H9 (cell line): ENCODE results near the gene GPR180. TPM values are rescaled to one million over a fixed set of nuclear protein-coding genes. Genes with fewer than 3 reads are reported as not detected.

Experiments
- DNase-seq: peaks from one replicate; pipeline ENCODE4 v3.0.0-alpha.2; 2017
- H2AFZ ChIP-seq: one replicate; pipeline ENCODE4 v1.6.1; 2013; ENCODE audit warnings: mild to moderate bottlenecking, low read length, control low read depth, moderate library complexity
- H2AK5ac ChIP-seq: 2 replicates; pipeline ENCODE4 v1.6.1; 2013; ENCODE audit warnings: low read length, control low read depth, mixed read lengths; ENCODE audit not compliant: insufficient read length
- H2BK120ac ChIP-seq: one replicate; pipeline ENCODE4 v1.6.1; 2013; ENCODE audit warnings: low read depth, mild to moderate bottlenecking, low read length, control low read depth, inconsistent platforms; ENCODE audit not compliant: poor library complexity, severe bottlenecking
- H2BK12ac ChIP-seq: 2 replicates; pipeline ENCODE4 v1.6.1; 2013; ENCODE audit warnings: low read length, control low read depth, mixed read lengths, low read depth; ENCODE audit not compliant: insufficient read length
- H2BK15ac ChIP-seq: 2 replicates; pipeline ENCODE4 v1.6.1; 2013; ENCODE audit warnings: low read depth, low read length, control low read depth
- H2BK20ac ChIP-seq: one replicate; pipeline ENCODE4 v1.6.1; 2013; ENCODE audit warnings: low read depth, mild to moderate bottlenecking, low read length, control low read depth, inconsistent platforms; ENCODE audit not compliant: poor library complexity, severe bottlenecking
- H2BK5ac ChIP-seq: 2 replicates; pipeline ENCODE4 v1.6.1; 2013; ENCODE audit warnings: low read length, control low read depth, mixed read lengths; ENCODE audit not compliant: insufficient read length
- H3K14ac ChIP-seq: 2 replicates; pipeline ENCODE4 v1.6.1; 2013; ENCODE audit warnings: low read length, control low read depth; ENCODE audit not compliant: insufficient read depth
- H3K18ac ChIP-seq: 2 replicates; pipeline ENCODE4 v1.6.1; 2013; ENCODE audit warnings: low read depth, mild to moderate bottlenecking, mixed read lengths, low read length, control low read depth; ENCODE audit not compliant: insufficient read length
- H3K23ac ChIP-seq: 2 replicates; pipeline ENCODE4 v1.6.1; 2013; ENCODE audit warnings: low read length, control low read depth, mixed read lengths, low read depth; ENCODE audit not compliant: insufficient read length
- H3K23me2 ChIP-seq: 2 replicates; pipeline ENCODE4 v1.6.1; 2013; ENCODE audit warnings: low read depth, mild to moderate bottlenecking, mixed read lengths, low read length, control low read depth; ENCODE audit not compliant: insufficient read length, poor library complexity, severe bottlenecking
- H3K27ac ChIP-seq: 2 replicates; pipeline ENCODE4 v1.5.1; 2013; ENCODE audit warnings: low read length, control low read depth, mixed read lengths, low read depth; ENCODE audit not compliant: insufficient read length
- H3K27me3 ChIP-seq: 2 replicates; pipeline ENCODE4 v1.6.1; 2013; ENCODE audit warnings: low read length, control low read depth, inconsistent platforms; ENCODE audit not compliant: insufficient read depth
- H3K4ac ChIP-seq: 2 replicates; pipeline ENCODE4 v1.6.1; 2013; ENCODE audit warnings: low read depth, mild to moderate bottlenecking, control low read depth, inconsistent platforms, low read length, moderate library complexity
- H3K4me1 ChIP-seq: 2 replicates; pipeline ENCODE4 v1.6.1; 2013; ENCODE audit warnings: low read length, control low read depth, inconsistent platforms; ENCODE audit not compliant: insufficient read depth
- H3K4me2 ChIP-seq: 2 replicates; pipeline ENCODE4 v1.6.1; 2013; ENCODE audit warnings: low read length, control low read depth, mixed read lengths; ENCODE audit not compliant: insufficient read length, insufficient read depth
- H3K56ac ChIP-seq: 2 replicates; pipeline ENCODE4 v1.6.1; 2013; ENCODE audit warnings: low read depth, mild to moderate bottlenecking, mixed read lengths, low read length, control low read depth; ENCODE audit not compliant: insufficient read length
- H3K79me1 ChIP-seq: 2 replicates; pipeline ENCODE4 v1.6.1; 2013; ENCODE audit warnings: low read depth, mild to moderate bottlenecking, moderate library complexity, low read length, control low read depth, inconsistent platforms; ENCODE audit not compliant: insufficient read depth, poor library complexity, severe bottlenecking
- H3K79me2 ChIP-seq: 2 replicates; pipeline ENCODE4 v1.6.1; 2013; ENCODE audit warnings: low read length, control low read depth, inconsistent platforms; ENCODE audit not compliant: insufficient read depth
- H3K9ac ChIP-seq: 2 replicates; pipeline ENCODE4 v1.6.1; 2013; ENCODE audit warnings: low read length, control low read depth, mixed read lengths; ENCODE audit not compliant: insufficient read length; ENCODE audit errors: extremely low read depth
- H3K9me3 ChIP-seq: one replicate; pipeline ENCODE4 v1.6.1; 2013; ENCODE audit warnings: low read depth, low read length, inconsistent platforms; ENCODE audit not compliant: control insufficient read depth
- H3T11ph ChIP-seq: one replicate; pipeline ENCODE4 v1.6.1; 2013; ENCODE audit warnings: mild to moderate bottlenecking, low read length, control low read depth, inconsistent platforms
- H4K20me1 ChIP-seq: one replicate; pipeline ENCODE4 v1.6.1; 2013; ENCODE audit not compliant: control insufficient read depth, insufficient read length, insufficient read depth
- H4K5ac ChIP-seq: 2 replicates; pipeline ENCODE4 v1.6.1; 2013; ENCODE audit warnings: low read depth, mild to moderate bottlenecking, mixed read lengths, low read length, control low read depth; ENCODE audit not compliant: insufficient read length
- H4K8ac ChIP-seq: replicated peaks from 2 replicates; pipeline ENCODE4 v1.6.1; 2013; ENCODE audit warnings: low read length, control low read depth, mixed read lengths, low read depth; ENCODE audit not compliant: insufficient read length
- H4K91ac ChIP-seq: 2 replicates; pipeline ENCODE4 v1.6.1; 2013; ENCODE audit warnings: low read depth, mild to moderate bottlenecking, moderate library complexity, mixed read lengths, low read length, control low read depth; ENCODE audit not compliant: insufficient read length
- H3K27ac Mint-ChIP-seq, 3 experiments: 2 replicates in 2 of 3; 3 replicates in 1 of 3; pipeline ENCODE4 v1.8.0; 2020 to 2021; ENCODE audit warnings: mixed read lengths in 3 of 3, mild to moderate bottlenecking in 1 of 3, moderate library complexity in 1 of 3
- H3K27me3 Mint-ChIP-seq: 2 replicates; pipeline ENCODE4 v1.8.0; 2021; ENCODE audit warnings: low read depth, mild to moderate bottlenecking, moderate library complexity, mixed read lengths
- H3K36me3 Mint-ChIP-seq, 3 experiments: 2 replicates in 2 of 3; 3 replicates in 1 of 3; pipeline ENCODE4 v1.8.0; 2020 to 2021; ENCODE audit warnings: low read depth in 3 of 3, mixed read lengths in 3 of 3; ENCODE audit not compliant: insufficient read depth in 1 of 3
- H3K4me1 Mint-ChIP-seq, 2 experiments: 2 replicates each; pipeline ENCODE4 v1.8.0; 2020; ENCODE audit warnings: mixed read lengths in 2 of 2
- H3K4me3 Mint-ChIP-seq, 2 experiments: 2 replicates in 1 of 2; 3 replicates in 1 of 2; pipeline ENCODE4 v1.8.0; 2020 to 2021; ENCODE audit warnings: mild to moderate bottlenecking in 2 of 2, mixed read lengths in 2 of 2, moderate library complexity in 1 of 2
- H3K9me3 Mint-ChIP-seq, 2 experiments: 2 replicates in 1 of 2; 3 replicates in 1 of 2; pipeline ENCODE4 v1.8.0; 2020; ENCODE audit warnings: mild to moderate bottlenecking in 2 of 2, mixed read lengths in 2 of 2, moderate library complexity in 1 of 2
- CTCF ChIP-seq: fragments of 200-600 bp; sonication (generic); conservative IDR thresholded peaks from 3 replicates; pipeline ENCODE4 v1.8.0; 2021; ENCODE audit warnings: antibody characterized with exemption, mild to moderate bottlenecking
- WGBS: extraction: QIAGEN DNeasy Blood & Tissue Kit; methylation state at CpG from one replicate; pipeline ENCODE4 v1.1.7; 2013; ENCODE audit warnings: missing lambda C conversion rate, low lambda C conversion rate, mixed read lengths; ENCODE audit not compliant: insufficient read length; ENCODE audit errors: extremely low coverage; 5-methylcytosine and 5-hydroxymethylcytosine counted together
- total RNA-seq: library from RNA; stranded (reverse); gene quantifications from 2 replicates; pipeline ENCODE4 v1.2.1, GENCODE V29; 2021

GPR180 gene
- total RNA-seq, 1 experiment from 2014 or later = 5.1 TPM

DNA sequence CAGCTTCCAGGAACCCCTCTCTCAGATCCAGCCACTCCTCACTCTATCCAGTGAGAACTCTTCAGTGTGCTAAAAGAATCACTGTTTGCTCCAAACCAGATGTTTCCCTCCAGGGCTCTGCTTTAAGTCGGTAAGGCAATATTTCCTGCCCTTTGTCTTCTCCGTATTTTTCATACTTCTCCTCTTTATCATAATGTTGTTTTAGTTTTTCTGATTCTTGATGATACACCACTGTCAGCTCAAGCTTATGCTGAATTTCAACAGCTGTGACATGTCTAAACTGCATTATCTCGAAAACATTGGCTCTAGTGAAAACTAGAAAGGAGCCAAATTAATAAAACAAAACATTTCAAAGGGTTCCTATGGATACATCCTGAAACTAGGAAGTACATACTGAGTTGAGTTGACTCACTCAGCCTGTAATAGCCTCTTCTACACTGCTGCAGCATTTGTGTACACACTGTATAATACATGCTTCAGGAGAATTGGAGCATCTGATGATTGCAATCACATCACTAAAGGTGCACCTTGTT is 39.8 kb downstream of the GPR180 start:
- Mint-ChIP-seq H3K9me3 (peaks cover 8 to 11% of the 10 kb centered on the region in 2 experiments), H3K4me1 (no peaks in the 10 kb centered on the region), H3K27ac (no peak overlapping the region), H3K4me3 (no peak overlapping the region), H3K36me3 (peaks cover 0 to 8% (median 3%) of the 10 kb centered on the region in 3 experiments; a peak in 5 of 7 replicates), H3K27me3 (no peaks in the 10 kb centered on the region)
- Histone ChIP-seq H4K91ac (no peak overlapping the region), H2BK20ac (no peak overlapping the region), H3K79me1 (no peaks in the 10 kb centered on the region), H3K4me2 (no peak overlapping the region), H3K27ac (no peak overlapping the region), H2AFZ (no peak overlapping the region), H3K9me3 (no peaks in the 10 kb centered on the region), H4K5ac (no peak overlapping the region), H3K18ac (no peak overlapping the region), H3K23ac (no peak overlapping the region), H3K14ac (no peak overlapping the region), H3K56ac (no peak overlapping the region), H3T11ph (no peak overlapping the region), H4K8ac (no peak overlapping the region), H2BK15ac (no peak overlapping the region), H2AK5ac (no peak overlapping the region), H4K20me1 (no peaks in the 10 kb centered on the region), H3K9ac (no peak overlapping the region), H3K4me1 (0 out of 2 replicates have a peak, but pooled peaks cover 3% of the 10 kb centered on the region), H3K27me3 (no peaks in the 10 kb centered on the region), H3K23me2 (no peaks in the 10 kb centered on the region), H2BK5ac (no peak overlapping the region), H2BK12ac (no peak overlapping the region), H3K4ac (no peak overlapping the region), H2BK120ac (no peak overlapping the region), H3K79me2 (no peaks in the 10 kb centered on the region)
- no peak for TF ChIP-seq CTCF
- no CpG with 5 or more reads among the region's 3 CpGs for WGBS
- no peak for DNase-seq
